GM12878 (cell line): Measurements from ENCODE around the gene MAPRE3. TPM values are rescaled to one million over a fixed set of nuclear protein-coding genes. Genes with fewer than 3 reads are reported as not detected.

Experiments
- ATAC-seq: fragments of 200-7000 bp; cut with Tn5 transposase; 3 replicates; pipeline ENCODE4 v1.9.1; 2020; ENCODE audit warnings: mild to moderate bottlenecking, moderate library complexity
- BruUV-seq: library from RNA; stranded (reverse); fragments of 400-500 nt; replicated peaks from 2 replicates; lab custom pipeline; 2021; lab: Mats Ljungman, UMichigan
- CTCF ChIA-PET: fragments of 300-600 bp; sonication (Branson Sonifier 250); formaldehyde crosslinking; extraction: SDS; loops from one replicate; lab custom pipeline; 2021; ENCODE audit warnings: inconsistent platforms; lab: Yijun Ruan, JAX
- POLR2A ChIA-PET: fragments of 350-600 bp; formaldehyde crosslinking; extraction: SDS; loops from one replicate; lab custom pipeline; 2021; ENCODE audit warnings: inconsistent platforms; lab: Charles Lee
- RAD21 ChIA-PET: fragments of 300-600 bp; sonication (Branson Sonifier 250); formaldehyde crosslinking; loops from one replicate; lab custom pipeline; 2023; ENCODE audit warnings: antibody characterized with exemption; ENCODE audit not compliant: unreplicated experiment; lab: Charles Lee
- SMC1A ChIA-PET: fragments of 300-600 bp; sonication (Branson Sonifier 250); formaldehyde crosslinking; loops from one replicate; lab custom pipeline; 2023; ENCODE audit not compliant: unreplicated experiment, uncharacterized antibody; lab: Charles Lee
- DNase-seq: peaks from one replicate; pipeline ENCODE4 v3.0.0-alpha.2; 2011; ENCODE audit warnings: low read depth, low spot score
- FAIRE-seq: peaks from 3 replicates; lab custom pipeline; 2011; peaks lifted over from hg19 to GRCh38; lab: Jason Lieb, UNC
- H2AFZ ChIP-seq: 2 replicates; pipeline ENCODE4 v1.6.0; 2011; ENCODE audit warnings: low read depth, low read length, control low read depth; ENCODE audit not compliant: control insufficient read depth
- H3K27ac ChIP-seq: 2 replicates; pipeline ENCODE4 v1.5.1; 2011; ENCODE audit warnings: control low read depth; ENCODE audit not compliant: control insufficient read depth, insufficient read depth
- H3K27me3 ChIP-seq, 2 experiments: replicated peaks in 1 of 2; 2 replicates each; pipeline versions ENCODE4 v1.6.0 to v1.6.1; 2011; ENCODE audit warnings: low read length in 1 of 2; ENCODE audit not compliant: control insufficient read depth in 2 of 2, insufficient read depth in 2 of 2
- H3K36me3 ChIP-seq, 2 experiments: 2 replicates each; pipeline ENCODE4 v1.5.1; 2011; ENCODE audit warnings: low read length in 1 of 2; ENCODE audit not compliant: control insufficient read depth in 2 of 2, insufficient read depth in 2 of 2
- H3K4me1 ChIP-seq: 2 replicates; pipeline ENCODE4 v1.6.1; 2011; ENCODE audit warnings: mild to moderate bottlenecking, low read length, moderate library complexity, mixed read lengths; ENCODE audit not compliant: control insufficient read depth, insufficient read depth
- H3K4me2 ChIP-seq: 2 replicates; pipeline ENCODE4 v1.6.0; 2011; ENCODE audit warnings: control low read depth; ENCODE audit not compliant: control insufficient read depth, insufficient read depth
- H3K4me3 ChIP-seq: fragments of 200-600 bp; sonication (generic); 2 replicates; pipeline ENCODE4 v1.5.1; 2016
- H3K79me2 ChIP-seq: 2 replicates; pipeline ENCODE4 v1.6.0; 2011; ENCODE audit warnings: low read length; ENCODE audit not compliant: control insufficient read depth, insufficient read depth
- H3K9ac ChIP-seq: 2 replicates; pipeline ENCODE4 v1.8.0; 2011; ENCODE audit warnings: low read length, control low read depth, mixed read lengths; ENCODE audit not compliant: control insufficient read depth, insufficient read depth
- H3K9me3 ChIP-seq: replicated peaks from 3 replicates; pipeline ENCODE4 v1.5.1; 2011; ENCODE audit warnings: mild to moderate bottlenecking, low read length; ENCODE audit not compliant: control insufficient read depth, insufficient read depth
- H4K20me1 ChIP-seq: 2 replicates; pipeline ENCODE4 v1.6.0; 2011; ENCODE audit not compliant: control insufficient read depth, insufficient read depth
- ATF7 ChIP-seq: fragments of 450-650 bp; IDR thresholded peaks from 2 replicates; pipeline ENCODE4 v1.6.1; 2016; ENCODE audit warnings: low read depth, mild to moderate bottlenecking
- CEBPB ChIP-seq, 2 experiments: fragments of 150-350 bp in 1 of 2; IDR thresholded peaks; 2 replicates each; pipeline ENCODE4 v1.6.1; 2012 to 2014; ENCODE audit warnings: low read depth in 2 of 2, low read length in 2 of 2, borderline replicate concordance in 1 of 2, inconsistent platforms in 1 of 2
- GABPA ChIP-seq: IDR thresholded peaks from 2 replicates; pipeline ENCODE4 v1.6.1; 2014; ENCODE audit warnings: antibody characterized with exemption, low read depth, mild to moderate bottlenecking, inconsistent platforms
- NFIC ChIP-seq: IDR thresholded peaks from 2 replicates; pipeline ENCODE4 v1.6.1; 2012; ENCODE audit warnings: low read depth, mild to moderate bottlenecking, inconsistent platforms, low read length, moderate library complexity
- NRF1 ChIP-seq: conservative IDR thresholded peaks from 2 replicates; pipeline ENCODE4 v1.6.1; 2011; ENCODE audit warnings: mild to moderate bottlenecking, low read depth, low read length, improper control_type of control experiment
- RB1 ChIP-seq: fragments of 450-650 bp; formaldehyde crosslinking; IDR thresholded peaks from 2 replicates; pipeline ENCODE4 v1.6.1; 2017; ENCODE audit warnings: mild to moderate bottlenecking, borderline replicate concordance
- SUZ12 ChIP-seq: fragments of 200-600 bp; sonication (generic); IDR thresholded peaks from one replicate; pipeline ENCODE4 v1.6.1; 2018; ENCODE audit warnings: antibody characterized with exemption, mild to moderate bottlenecking; ENCODE audit not compliant: unreplicated experiment
- ZNF592 ChIP-seq: fragments of 450-650 bp; IDR thresholded peaks from 2 replicates; pipeline ENCODE4 v1.6.1; 2017; ENCODE audit warnings: mild to moderate bottlenecking, moderate library complexity
- WGBS: methylation state at CpG from one replicate; pipeline ENCODE4 v1.1.6; 2016; ENCODE audit warnings: low lambda C conversion rate; ENCODE audit not compliant: insufficient replicate concordance, insufficient coverage; ENCODE audit errors: missing lambda C conversion rate; 5-methylcytosine and 5-hydroxymethylcytosine counted together
- in situ Hi-C: fragments of 300-500 bp; cut with MboI; formaldehyde crosslinking; loops from 9 replicates; pipeline ENCODE4 v1.14.3; 2018; ENCODE audit warnings: mixed read lengths
- intact Hi-C: fragments of 100-400 bp; cut with micrococcal nuclease; formaldehyde crosslinking; loops from one replicate; pipeline ENCODE4 v1.14.2; 2022; ENCODE audit not compliant: unreplicated experiment
- polyA plus RNA-seq, 11 experiments: library from polyadenylated mRNA; depleted of rRNA in 4 of 11; unstranded in 6 of 11; stranded (reverse) in 5 of 11; fragments of >200 nt; fragmentation: Nextera tagmentation in 4 of 11; fragmentation: Illumina TruSeq in 1 of 11; extraction: Ambion mirVana in 4 of 11; extraction: Trizol in 1 of 11; gene quantifications; 1 replicate in 1 of 11; 2 replicates in 10 of 11; pipeline versions ENCODE4 v1.2.1 to v1.2.3, GENCODE V29; 2011 to 2016; ENCODE audit warnings: inconsistent platforms in 2 of 11, missing spikeins in 2 of 11, low read depth in 1 of 11
- total RNA-seq, 4 experiments: library from RNA; depleted of rRNA in 3 of 4; stranded (reverse); fragments of >200 nt in 3 of 4; fragmentation: Illumina TruSeq in 1 of 4; extraction: Trizol in 1 of 4; gene quantifications; 2 replicates each; pipeline versions ENCODE4 v1.2.1 to v1.2.3, GENCODE V29; 2013 to 2021
- TF ChIP-seq, protein P1 (sequence below): fragments of 150-350 bp; IDR thresholded peaks from 2 replicates; pipeline ENCODE4 v1.6.1; 2014; ENCODE audit warnings: mild to moderate bottlenecking, low read depth, low read length
- TF ChIP-seq, protein P2 (sequence below): IDR thresholded peaks from 2 replicates; pipeline ENCODE4 v1.6.1; 2012; ENCODE audit warnings: low read depth, low read length, improper control_type of control experiment

Gene MAPRE3
- total and polyA plus RNA-seq, 10 of the 15 experiments (the other 5 are each of a cell fraction or from before 2014, with no cell fraction given) = 0.03 to 1.3 (median 0.73) TPM; not detected in 1

DNA sequence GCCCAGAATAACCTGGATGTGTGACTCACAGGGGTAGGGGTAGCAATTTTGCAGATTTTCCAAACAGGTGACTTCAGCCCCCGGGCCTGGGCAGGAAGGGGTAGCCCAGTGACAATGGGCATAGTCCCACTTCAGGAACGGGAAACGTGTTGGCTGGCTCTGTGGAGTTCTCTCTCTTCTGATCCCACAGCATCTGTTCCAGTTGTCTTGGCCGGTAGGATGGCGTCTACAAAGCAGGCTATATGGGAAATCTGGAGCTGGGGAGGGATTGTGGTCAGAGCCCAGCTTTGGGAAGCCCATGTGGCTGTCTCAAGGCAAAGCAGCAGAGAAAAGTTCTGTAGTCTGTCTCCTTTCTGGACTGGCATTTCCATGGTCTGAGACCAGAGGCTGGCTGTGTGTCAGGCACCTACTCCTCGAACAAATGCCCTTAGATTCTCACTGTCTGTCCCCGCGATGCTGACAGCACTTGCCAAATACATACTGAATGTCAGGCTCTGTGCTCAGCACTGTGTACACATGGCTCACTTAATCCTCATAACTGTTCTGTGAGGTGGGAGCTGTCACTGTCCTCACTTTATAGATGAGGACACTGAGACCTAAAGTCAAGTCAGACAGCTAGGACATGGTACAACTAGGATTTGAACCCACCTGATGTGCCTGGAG, 44.5 kb downstream of the MAPRE3 start:
- ATAC-seq = no peak
- WGBS = 82% methylated on average over 8 of the region's 8 CpGs
- no peaks in the 10 kb centered on the region for H3K79me2 ChIP-seq
- CTCF ChIA-PET = interaction anchor here (0.9 to 9.9 kb wide), 6 partner anchors 50 to 288 kb away, joined by 3 to 153 read pairs (median 3); partner anchors contain the start of gene MAPRE3
- no peak overlapping the region for H3K9ac ChIP-seq
- no peaks in the 10 kb centered on the region; a peak in 1 of 4 replicates for H3K36me3 ChIP-seq
- SMC1A ChIA-PET = interaction anchor here (1.0 to 4.3 kb wide), 2 partner anchors 20 to 53 kb away, joined by 3 to 61 read pairs; no protein-coding TSS in a partner anchor
- H3K9me3 ChIP-seq = no peaks in the 10 kb centered on the region
- no peak overlapping the region for H3K4me2 ChIP-seq
- intact Hi-C loops (loop anchor here (10.0 kb wide), 1 partner anchor 170 kb away; the partner anchor contains the start of gene DPYSL5), in situ Hi-C loops (no loop called here)
- POLR2A ChIA-PET = no interaction called here
- H3K27me3 ChIP-seq = no peaks in the 10 kb centered on the region
- BruUV-seq = no TSS peak
- RAD21 ChIA-PET = interaction anchor here (0.9 kb wide), 1 partner anchor 53 kb away, joined by 3 read pairs; no protein-coding TSS in a partner anchor
- no peaks in the 10 kb centered on the region for H4K20me1 ChIP-seq
- H3K4me1 ChIP-seq = no peaks in the 10 kb centered on the region
- H3K4me3 ChIP-seq = no peak overlapping the region
- TF ChIP-seq ATF7 = no peak
- no peak for TF ChIP-seq ZNF592
- TF ChIP-seq, protein P1, sequence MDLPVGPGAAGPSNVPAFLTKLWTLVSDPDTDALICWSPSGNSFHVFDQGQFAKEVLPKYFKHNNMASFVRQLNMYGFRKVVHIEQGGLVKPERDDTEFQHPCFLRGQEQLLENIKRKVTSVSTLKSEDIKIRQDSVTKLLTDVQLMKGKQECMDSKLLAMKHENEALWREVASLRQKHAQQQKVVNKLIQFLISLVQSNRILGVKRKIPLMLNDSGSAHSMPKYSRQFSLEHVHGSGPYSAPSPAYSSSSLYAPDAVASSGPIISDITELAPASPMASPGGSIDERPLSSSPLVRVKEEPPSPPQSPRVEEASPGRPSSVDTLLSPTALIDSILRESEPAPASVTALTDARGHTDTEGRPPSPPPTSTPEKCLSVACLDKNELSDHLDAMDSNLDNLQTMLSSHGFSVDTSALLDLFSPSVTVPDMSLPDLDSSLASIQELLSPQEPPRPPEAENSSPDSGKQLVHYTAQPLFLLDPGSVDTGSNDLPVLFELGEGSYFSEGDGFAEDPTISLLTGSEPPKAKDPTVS = no peak
- TF ChIP-seq GABPA = no peak
- TF ChIP-seq RB1 = no peak
- no peak for TF ChIP-seq NRF1
- no peak for TF ChIP-seq SUZ12
- TF ChIP-seq, protein P2, sequence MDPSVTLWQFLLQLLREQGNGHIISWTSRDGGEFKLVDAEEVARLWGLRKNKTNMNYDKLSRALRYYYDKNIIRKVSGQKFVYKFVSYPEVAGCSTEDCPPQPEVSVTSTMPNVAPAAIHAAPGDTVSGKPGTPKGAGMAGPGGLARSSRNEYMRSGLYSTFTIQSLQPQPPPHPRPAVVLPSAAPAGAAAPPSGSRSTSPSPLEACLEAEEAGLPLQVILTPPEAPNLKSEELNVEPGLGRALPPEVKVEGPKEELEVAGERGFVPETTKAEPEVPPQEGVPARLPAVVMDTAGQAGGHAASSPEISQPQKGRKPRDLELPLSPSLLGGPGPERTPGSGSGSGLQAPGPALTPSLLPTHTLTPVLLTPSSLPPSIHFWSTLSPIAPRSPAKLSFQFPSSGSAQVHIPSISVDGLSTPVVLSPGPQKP = no peak
- TF ChIP-seq CEBPB (IDR thresholded peaks at IDR 0.05; ENCODE audit: borderline replicate concordance in 1 of 2, low read depth in 2 of 2, low read length in 2 of 2) = no peak
- TF ChIP-seq NFIC = no peak
- no peak overlapping the region for H2AFZ ChIP-seq
- FAIRE-seq = no peak
- no peak for DNase-seq
- no peak overlapping the region for H3K27ac ChIP-seq
